Skeletal muscle tissue (tissue), 4 donors: Measurements from ENCODE around the gene TAMALIN. TPM values are rescaled to one million over a fixed set of nuclear protein-coding genes. Genes with fewer than 3 reads are reported as not detected.

ENCODE experiments used
- H3K27ac ChIP-seq: one replicate; pipeline ENCODE4 v1.7.0; 2013; ENCODE audit warnings: mild to moderate bottlenecking, low read depth, low read length, inconsistent platforms
- H3K27me3 ChIP-seq, 3 donors: one replicate each; pipeline ENCODE4 v1.7.0; 2013; ENCODE audit warnings: low read length in 3 of 3; ENCODE audit not compliant: control insufficient read depth in 3 of 3, insufficient read depth in 3 of 3
- H3K36me3 ChIP-seq, 3 donors: one replicate each; pipeline ENCODE4 v1.7.0; 2013; ENCODE audit warnings: low read length in 3 of 3; ENCODE audit not compliant: control insufficient read depth in 3 of 3, insufficient read depth in 3 of 3
- H3K4me1 ChIP-seq, 3 donors: one replicate each; pipeline ENCODE4 v1.7.0; 2013; ENCODE audit warnings: low read length in 3 of 3, mild to moderate bottlenecking in 3 of 3; ENCODE audit not compliant: control insufficient read depth in 3 of 3, insufficient read depth in 3 of 3
- H3K4me3 ChIP-seq, 3 donors: one replicate each; pipeline ENCODE4 v1.7.0; 2013; ENCODE audit warnings: low read length in 3 of 3
- H3K9ac ChIP-seq, 3 donors: one replicate each; pipeline ENCODE4 v1.7.0; 2013; ENCODE audit warnings: low read length in 3 of 3, mild to moderate bottlenecking in 3 of 3, moderate library complexity in 2 of 3, low read depth in 1 of 3
- H3K9me3 ChIP-seq, 3 donors: one replicate each; pipeline ENCODE4 v1.7.0; 2013; ENCODE audit warnings: low read length in 3 of 3; ENCODE audit not compliant: control insufficient read depth in 3 of 3
- total RNA-seq: library from RNA; depleted of rRNA; stranded (reverse); fragments of >200 nt; gene quantifications from one replicate; pipeline ENCODE4 v1.2.3, GENCODE V29; 2014
- donor health status: Osteomylitis.

The TAMALIN gene
- total RNA-seq, 1 donor from 2014 or later = 9.4 TPM

- peaks cover 65 to 83% (median 82%) of the 10 kb centered on the region in 3 donors for H3K4me1 ChIP-seq
- peak overlapping the region; percentile 99 for H3K27ac ChIP-seq
- peak overlapping the region; percentile 47 to 99 (median 85) for H3K4me3 ChIP-seq
- H3K9ac ChIP-seq = peak overlapping the region; percentile 61 to 100 (median 91)
- H3K9me3 ChIP-seq = no peaks in the 10 kb centered on the region
- H3K27me3 ChIP-seq = no peaks in the 10 kb centered on the region
- H3K36me3 ChIP-seq = peaks cover 0 to 29% (median 0%) of the 10 kb centered on the region in 3 donors
Observed at GRCh38 chr12:52042706-52043385, 36.1 kb downstream of the TAMALIN start.

DNA sequence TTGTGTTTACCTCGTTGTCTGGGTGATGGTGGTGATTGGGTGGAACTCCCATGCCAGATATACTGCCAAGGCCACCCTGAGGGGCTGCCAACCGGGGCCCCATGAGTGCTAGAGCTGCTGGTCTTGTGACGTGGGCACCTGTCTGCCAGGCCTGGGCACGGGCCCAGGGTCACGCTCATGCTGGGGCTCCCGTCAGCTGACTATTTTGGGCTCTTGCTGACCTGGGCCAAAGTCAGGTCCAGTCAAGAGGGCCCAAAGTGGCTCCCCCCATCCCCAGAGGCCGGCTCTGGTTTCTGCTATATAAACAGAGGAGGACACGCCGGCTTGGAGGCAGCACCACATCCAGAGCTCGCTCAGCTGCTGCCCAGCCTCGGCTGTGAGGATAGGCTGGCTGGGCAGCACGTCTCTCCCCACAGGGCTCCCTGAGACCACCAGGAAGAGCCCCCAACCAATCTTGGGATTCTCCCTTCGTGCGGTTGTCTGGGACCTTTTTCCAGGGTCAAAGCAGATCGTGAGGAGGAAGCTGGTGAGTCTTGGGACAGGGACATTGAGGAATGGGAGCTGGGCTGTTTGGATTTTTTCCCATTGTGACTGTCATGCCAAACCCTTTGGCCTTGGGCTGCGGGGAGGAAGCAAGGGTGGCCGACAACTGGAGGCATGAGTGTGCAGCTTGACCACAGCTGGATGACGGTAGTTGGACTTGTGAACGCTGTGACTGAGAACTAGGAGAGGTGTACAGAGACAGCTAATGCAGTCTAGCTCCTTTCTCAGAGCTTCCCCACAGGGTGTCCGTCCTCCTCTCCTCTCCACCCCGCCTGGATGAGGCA lies 36.9 kb downstream of the TAMALIN start:
- peak overlapping the region; percentile 83 to 99 (median 85) for H3K4me3 ChIP-seq
- H3K36me3 ChIP-seq = peaks cover 0 to 29% (median 0%) of the 10 kb centered on the region in 3 donors
- no peaks in the 10 kb centered on the region for H3K9me3 ChIP-seq
- H3K27ac ChIP-seq = peak overlapping the region; percentile 99
- peaks cover 62 to 84% (median 80%) of the 10 kb centered on the region in 3 donors for H3K4me1 ChIP-seq
- H3K27me3 ChIP-seq = no peaks in the 10 kb centered on the region
- peak overlapping the region; percentile 91 to 100 (median 99) for H3K9ac ChIP-seq

- peaks cover 0 to 28% (median 1%) of the 10 kb centered on the region in 3 donors for H3K36me3 ChIP-seq
- peak overlapping the region; percentile 83 to 99 (median 85) for H3K4me3 ChIP-seq
- H3K27me3 ChIP-seq = no peaks in the 10 kb centered on the region
- H3K4me1 ChIP-seq = peaks cover 70 to 86% (median 83%) of the 10 kb centered on the region in 3 donors
- H3K9ac ChIP-seq = peak overlapping the region; percentile 91 to 100 (median 99)
- H3K27ac ChIP-seq = peak overlapping the region; percentile 99
- H3K9me3 ChIP-seq = no peaks in the 10 kb centered on the region
Observed at GRCh38 chr12:52044292-52044983, 37.7 kb downstream of the TAMALIN start.

DNA sequence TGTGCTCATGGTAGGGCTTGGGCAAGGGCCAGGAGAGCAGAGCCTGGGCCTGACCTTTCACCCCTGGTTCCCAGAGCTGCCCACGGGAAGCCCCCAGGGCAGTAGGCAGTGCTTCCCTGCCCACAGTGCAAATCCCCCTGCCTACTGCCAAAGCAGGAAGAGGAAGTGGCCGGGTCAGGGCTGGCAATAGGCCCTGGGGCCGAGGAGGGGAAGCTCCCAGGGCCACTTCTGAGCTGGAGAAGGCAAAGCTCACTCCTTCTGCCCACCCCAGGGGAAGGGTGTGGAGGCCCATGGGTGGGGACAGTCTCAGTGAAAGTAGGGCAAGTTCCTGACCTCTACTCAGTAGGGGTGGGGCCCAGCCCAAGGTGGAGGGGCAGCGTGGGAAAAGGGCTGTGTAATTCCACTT lies 39.1 kb downstream of the TAMALIN start:
- Histone ChIP-seq H3K9ac (peak overlapping the region; percentile 91 to 100 (median 99)), H3K36me3 (peaks cover 0 to 27% (median 1%) of the 10 kb centered on the region in 3 donors), H3K27me3 (no peaks in the 10 kb centered on the region), H3K27ac (peak overlapping the region; percentile 99), H3K9me3 (no peaks in the 10 kb centered on the region), H3K4me1 (peaks cover 83 to 92% (median 85%) of the 10 kb centered on the region in 3 donors), H3K4me3 (peak overlapping the region; percentile 83 to 99 (median 85))

GRCh38 chr12:52046859-52047258 lies 40.1 kb downstream of the TAMALIN start:
- H3K9ac ChIP-seq = peak overlapping the region; percentile 37 to 64 (median 50)
- H3K4me3 ChIP-seq = peak overlapping the region in 2 of 3 donors; percentile 37 to 61
- peak overlapping the region; percentile 99 for H3K27ac ChIP-seq
- H3K36me3 ChIP-seq = peaks cover 0 to 27% (median 1%) of the 10 kb centered on the region in 3 donors
- H3K9me3 ChIP-seq = no peaks in the 10 kb centered on the region
- H3K4me1 ChIP-seq = peaks cover 81 to 89% (median 83%) of the 10 kb centered on the region in 3 donors
- no peaks in the 10 kb centered on the region for H3K27me3 ChIP-seq

- Histone ChIP-seq H3K27ac (peak overlapping the region; percentile 99), H3K4me1 (peaks cover 78 to 90% (median 85%) of the 10 kb centered on the region in 3 donors)
Observed at GRCh38 chr12:52049286-52049685, 42.5 kb downstream of the TAMALIN start.

GRCh38 chr12:52049688-52050087 lies 42.9 kb downstream of the TAMALIN start:
- peak overlapping the region; percentile 10 to 89 (median 87) for H3K4me3 ChIP-seq
- H3K27ac ChIP-seq = peak overlapping the region; percentile 99
- H3K36me3 ChIP-seq = peaks cover 0 to 43% (median 9%) of the 10 kb centered on the region in 3 donors
- peaks cover 76 to 91% (median 87%) of the 10 kb centered on the region in 3 donors for H3K4me1 ChIP-seq
- H3K9ac ChIP-seq = peak overlapping the region; percentile 99
- no peaks in the 10 kb centered on the region for H3K27me3 ChIP-seq
- no peaks in the 10 kb centered on the region for H3K9me3 ChIP-seq

More at GRCh38 chr12:52049286-52049685, 42.5 kb downstream of the TAMALIN start:
- H3K27me3 ChIP-seq = no peaks in the 10 kb centered on the region
- peak overlapping the region; percentile 10 to 89 (median 87) for H3K4me3 ChIP-seq
- peaks cover 0 to 39% (median 5%) of the 10 kb centered on the region in 3 donors for H3K36me3 ChIP-seq
- H3K9me3 ChIP-seq = no peaks in the 10 kb centered on the region
- peak overlapping the region; percentile 99 for H3K9ac ChIP-seq

DNA sequence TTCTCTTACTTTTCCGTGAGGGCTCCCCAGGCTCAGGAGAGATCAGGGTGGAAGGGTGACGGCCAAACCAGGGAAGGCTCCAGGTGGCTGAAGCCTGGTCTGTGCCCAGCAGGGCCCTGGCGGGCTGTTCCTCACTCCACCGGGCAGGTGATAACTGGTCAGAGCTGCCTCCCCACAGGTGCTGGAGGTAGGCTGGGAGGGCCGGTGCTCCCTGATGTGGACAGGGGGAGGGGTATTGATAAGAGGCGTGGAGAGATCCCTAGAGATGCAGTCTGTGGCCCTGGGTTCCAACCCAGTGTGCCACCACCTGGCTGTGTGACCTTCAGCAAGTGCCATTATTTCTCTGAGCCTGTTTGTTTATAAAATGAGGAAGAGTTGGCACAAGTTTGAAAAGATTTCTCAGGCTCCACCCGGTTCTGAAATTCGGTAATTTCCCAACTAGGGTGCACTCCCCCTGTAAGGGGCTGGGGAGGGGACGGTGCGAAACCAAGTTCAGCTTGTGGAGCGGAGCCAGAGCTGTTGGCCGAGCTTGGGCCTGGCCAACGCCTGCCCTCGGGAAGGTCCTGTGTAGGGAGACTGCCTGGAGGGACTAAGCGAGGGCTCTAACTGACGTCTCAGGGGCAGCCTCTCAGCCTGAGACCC lies 43.5 kb downstream of the TAMALIN start:
- Histone ChIP-seq H3K36me3 (peaks cover under 1 to 45% (median 14%) of the 10 kb centered on the region in 3 donors), H3K9ac (peak overlapping the region; percentile 99), H3K9me3 (no peaks in the 10 kb centered on the region), H3K27me3 (no peaks in the 10 kb centered on the region), H3K27ac (peak overlapping the region; percentile 99), H3K4me3 (peak overlapping the region; percentile 80 to 89 (median 87)), H3K4me1 (peaks cover 73 to 91% (median 87%) of the 10 kb centered on the region in 3 donors)
